Head of caudate nucleus (tissue), 42 donors: Measurements from ENCODE around the gene HOXA9.

ENCODE experiments used
- DNase-seq, 42 donors: peaks; one replicate each; pipeline versions ENCODE4 v3.0.0 to v3.0.0-alpha.2; 2020 to 2021; ENCODE audit warnings: mixed read lengths in 7 of 42
- intact Hi-C: fragments of 100-400 bp; cut with DNase I; formaldehyde crosslinking; loops from one replicate; pipeline ENCODE4 v1.15.0; 2022

The HOXA9 gene

DNA sequence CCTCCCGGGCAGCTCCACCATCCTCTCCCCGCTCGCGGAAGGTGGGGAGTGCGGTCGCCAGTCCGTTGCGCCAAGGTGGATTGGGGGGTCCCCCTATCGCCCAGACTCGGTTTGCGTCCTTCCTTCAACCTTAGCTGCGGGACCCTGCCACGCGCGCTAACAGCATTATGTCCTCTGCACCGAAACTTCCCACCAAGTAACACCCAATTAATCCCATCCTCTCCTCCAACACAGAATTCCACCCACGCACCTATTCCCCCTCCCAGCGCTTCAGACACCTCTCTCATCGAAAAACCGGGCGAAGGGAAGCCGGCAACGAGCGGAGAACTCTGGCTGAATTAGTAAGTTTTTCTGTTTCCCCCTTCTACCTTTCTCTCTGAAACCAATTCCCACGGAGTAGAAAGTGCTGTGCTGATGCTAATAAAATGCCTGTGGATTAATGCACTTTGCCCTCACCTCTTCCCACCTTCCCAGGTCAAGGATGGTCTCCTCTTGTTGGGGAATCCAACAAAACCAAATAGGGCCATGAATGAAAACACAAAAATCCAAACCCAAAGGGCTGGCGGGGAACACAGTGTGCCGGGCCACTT is 13.9 kb downstream of the HOXA9 start:
- intact Hi-C loops, result no loop called here
- peak in 6 of 42 donors; percentile 7 to 32 (median 12) for DNase-seq

DNA sequence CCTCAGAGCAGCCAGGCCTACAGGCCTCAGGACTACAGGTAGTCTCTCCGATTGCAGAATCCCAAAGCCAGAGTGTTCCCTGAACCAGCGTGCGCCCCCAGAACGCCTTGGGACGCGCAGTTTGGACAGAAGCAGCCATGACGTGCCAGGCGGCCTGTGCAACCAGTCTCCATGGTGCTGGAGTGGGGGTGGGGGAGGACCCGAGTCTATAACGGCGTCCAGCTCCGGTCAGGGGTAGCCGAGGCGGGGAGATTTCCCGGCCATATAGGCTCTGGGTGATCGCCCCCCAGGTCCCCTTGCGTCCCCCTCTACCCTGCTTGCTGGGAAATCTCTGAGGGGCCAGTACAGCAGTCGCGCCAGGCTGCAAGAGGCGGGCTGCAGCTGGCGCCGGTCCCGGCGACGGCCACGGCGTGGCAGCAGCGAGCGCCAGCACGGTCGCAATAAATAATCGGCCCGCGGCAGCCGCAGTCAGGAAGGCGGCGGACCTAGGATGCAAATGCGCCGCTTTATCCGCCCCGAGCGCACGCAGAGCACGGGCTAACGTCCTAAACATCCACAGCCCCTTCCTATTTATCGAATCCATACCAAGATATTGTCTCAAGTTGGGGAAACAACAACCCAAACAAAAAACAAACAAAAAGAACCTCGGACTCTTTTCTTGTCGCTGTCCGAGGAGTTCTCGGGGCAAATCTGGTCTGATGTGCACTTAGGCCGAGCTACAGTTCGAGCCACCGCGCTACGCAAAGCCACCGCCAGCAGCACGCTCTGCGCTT is 14.6 kb downstream of the HOXA9 start:
- intact Hi-C loops, result no loop called here
- peak in 25 of 42 donors; percentile 12 to 70 (median 42) for DNase-seq

DNA sequence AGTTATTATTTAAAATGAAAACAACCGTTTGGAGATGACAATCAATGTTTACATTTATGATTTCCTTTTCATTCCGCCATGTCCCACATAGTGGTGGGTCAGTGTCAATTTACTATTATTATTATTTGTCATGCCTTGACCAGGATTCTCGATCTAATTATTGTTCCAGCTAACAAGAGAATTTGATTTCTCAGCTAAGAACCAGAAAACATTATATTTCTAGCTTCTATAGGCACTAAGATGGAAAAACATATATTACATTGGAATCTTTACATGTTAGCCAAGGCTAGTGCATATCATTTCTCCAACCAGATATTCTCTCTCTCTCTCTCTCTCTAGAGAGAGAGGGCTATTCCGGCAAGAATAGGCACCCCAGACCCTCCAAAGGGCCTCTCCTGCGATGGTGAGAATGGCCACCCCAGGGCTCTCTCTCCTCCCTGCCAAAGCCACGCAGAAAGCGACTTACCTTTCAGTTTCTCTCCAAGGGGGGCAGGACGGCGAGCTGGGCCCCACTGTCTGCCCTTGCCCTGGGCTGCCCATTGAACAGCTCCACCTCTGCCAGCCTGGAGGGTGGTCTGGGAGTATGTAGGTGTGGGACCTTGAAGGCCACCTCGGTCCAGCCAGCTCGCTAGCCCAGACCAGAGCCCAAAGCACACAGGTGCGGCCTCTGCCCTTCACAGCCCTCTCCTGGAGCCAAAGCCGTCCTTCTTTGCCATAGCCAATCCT is 15.3 kb downstream of the HOXA9 start:
- DNase-seq, result peak in 3 of 42 donors; percentile 1 to 9 (median 6)
- intact Hi-C loops, result no loop called here

DNA sequence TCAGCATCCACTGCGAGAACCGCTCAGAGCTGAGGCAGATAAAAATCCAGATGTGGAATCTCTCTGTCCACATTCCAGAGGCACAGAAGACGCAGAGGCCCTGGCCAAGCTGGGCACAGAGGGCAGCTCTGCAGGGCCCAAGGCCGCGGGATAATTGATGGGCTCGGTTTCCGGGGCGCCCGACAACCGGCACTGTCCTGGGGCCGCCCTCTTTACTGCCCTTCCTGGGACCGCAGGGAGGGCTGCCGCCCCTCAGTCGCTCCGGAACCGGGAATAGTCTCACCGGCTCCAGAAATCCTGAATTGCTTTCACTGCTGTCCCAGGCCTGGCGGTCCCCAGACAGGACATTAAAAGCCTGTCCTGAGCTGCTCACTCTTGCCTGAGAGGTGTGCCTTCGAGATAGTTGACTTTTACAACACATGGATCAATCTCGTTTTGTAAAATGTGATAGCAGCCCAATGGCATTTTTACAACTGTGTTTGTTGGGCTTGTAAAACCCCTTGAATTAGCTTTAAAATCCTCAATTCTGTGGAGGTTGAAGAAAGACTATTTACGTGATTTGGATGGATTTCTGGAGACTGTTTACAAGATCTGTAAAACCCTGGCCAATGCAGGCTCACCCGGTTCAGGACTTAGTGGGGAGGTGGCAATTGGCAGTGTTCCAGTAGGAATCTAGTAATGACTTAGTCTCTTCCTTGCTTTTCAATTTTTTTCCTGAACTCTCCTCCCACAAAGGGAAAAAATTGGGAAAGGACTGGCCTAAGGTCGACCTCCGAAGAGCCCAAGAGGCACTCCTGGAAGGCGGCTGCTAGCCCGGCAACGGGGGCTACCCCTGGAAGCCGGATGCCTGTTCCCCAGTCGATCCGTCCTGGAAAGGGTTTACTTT is 16.3 kb downstream of the HOXA9 start:
- intact Hi-C loops, result no loop called here
- DNase-seq, result peak in 1 of 42 donors; percentile 6

DNA sequence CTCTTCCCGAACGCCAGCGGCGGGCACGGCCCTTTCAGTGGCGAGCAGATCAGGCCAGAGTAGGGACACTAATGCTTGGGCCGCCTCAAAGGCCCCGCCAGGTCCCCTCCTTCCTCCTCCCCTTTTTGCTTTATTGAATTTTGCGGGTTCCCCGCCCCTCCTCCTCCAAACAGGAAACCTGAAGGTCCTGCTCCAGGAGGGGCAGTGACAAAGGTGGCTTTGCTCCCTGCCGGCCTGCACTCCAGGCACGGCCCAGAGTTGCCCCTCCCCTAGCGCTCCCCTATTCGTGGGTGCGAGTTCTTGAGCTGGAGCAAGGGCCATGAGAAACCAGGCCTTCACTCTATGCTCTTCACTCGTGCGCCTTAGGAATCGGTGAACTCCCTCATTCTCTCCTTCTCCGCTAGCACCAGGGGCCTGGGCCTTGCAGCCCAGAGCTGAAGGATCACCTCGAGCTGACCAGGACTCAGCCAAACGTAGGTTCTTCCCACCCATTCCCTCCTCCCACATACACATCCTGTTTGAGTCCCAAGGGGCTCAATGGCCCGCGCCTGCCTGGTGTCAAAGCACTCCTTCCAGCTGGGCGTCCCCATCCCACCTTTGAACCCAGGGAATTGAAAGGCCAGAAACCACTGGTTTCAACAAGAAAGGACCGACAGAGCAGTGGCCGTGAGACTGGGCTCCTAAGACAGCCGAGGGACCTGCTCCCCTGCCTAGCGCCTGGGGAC is 17.1 kb downstream of the HOXA9 start:
- intact Hi-C loops, result no loop called here

DNA sequence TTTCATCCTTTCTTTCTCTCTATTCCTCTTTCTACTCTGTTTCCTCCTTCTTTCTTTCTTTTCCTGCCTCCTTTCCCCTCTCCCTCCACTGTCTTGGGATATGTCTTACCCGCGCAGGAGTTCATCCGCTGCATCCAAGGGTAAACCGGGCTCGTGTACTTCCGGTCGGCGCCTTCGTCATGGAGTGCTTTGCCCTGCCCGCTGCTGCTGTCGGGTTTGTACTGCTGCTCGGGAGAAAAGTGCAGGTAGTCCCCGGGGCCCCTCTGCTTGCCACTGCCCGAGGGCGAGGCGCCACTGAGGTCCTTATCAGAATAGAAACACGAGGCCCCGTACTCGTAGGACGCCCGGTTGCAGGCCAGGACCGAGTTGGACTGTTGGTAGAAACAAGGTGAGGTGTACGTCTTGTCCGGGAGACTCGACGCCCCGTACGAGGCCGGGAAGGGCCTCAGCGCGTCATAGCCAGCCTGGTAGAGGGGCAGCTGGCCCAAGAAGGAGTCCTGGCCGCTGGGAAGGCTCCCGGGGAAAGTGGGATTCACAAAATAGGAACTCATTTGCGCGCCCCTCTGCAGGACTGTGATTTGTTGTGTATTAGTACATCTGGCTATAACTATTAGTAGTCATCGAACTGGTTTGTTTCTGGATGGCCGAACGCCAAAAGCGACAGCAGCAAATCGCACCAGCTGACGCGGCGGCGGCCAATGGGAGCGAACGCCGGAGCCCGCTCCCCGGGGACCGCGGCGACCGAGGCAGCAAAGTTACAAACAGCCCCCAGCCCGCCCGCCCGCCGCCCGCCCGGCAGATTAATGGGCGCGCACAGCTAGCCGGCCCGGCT is 17.9 kb downstream of the HOXA9 start, which contains the start of gene HOXA6:
TSS of gene HOXA6 (minus strand) at position 576 of the 832 bp plus-strand sequence. CDS start at position 551, 25 bp downstream.
- DNase-seq, result peak in 3 of 42 donors; percentile 12 to 19 (median 14)
- intact Hi-C loops, result no loop called here

More for the DNA sequence above, 17.1 kb downstream of the HOXA9 start:
- DNase-seq, result peak in 3 of 42 donors; percentile 1 to 13 (median 9)

DNA sequence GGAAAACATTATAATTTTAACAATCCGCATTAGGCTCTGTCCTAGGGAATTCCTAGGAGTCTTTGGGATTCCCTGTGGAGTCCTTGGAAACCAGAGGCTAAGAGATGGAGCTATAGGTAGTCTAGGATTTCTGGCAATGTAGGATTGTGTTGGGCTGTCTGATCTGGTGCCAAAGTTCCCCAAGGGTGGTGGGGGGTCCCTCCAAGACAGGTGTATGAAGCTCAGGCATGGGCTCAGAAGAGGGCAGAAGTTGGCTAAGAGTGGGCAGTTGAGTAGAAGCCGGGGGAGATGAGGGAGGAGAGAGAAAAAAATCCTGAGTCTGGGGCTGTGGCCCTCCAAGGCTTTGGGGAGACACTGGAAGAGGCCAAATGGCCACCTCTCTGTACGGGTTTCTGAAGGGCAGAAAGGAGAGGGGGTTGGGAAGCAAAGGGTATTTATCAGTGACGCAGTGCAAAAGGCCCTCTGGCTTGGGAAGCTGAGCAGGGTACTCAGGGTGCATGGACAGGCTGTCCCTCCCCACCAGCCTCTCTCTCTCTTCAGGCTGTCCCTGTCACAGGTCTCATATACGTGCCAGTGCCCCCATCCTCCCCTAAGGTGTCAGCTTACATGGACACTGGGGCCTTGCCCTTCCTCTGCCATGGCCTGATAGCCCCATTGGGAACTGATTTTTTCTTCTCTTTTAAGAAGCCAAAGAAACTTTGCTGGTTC is 18.7 kb downstream of the HOXA9 start:
- intact Hi-C loops, result no loop called here
- DNase-seq, result peak in 2 of 42 donors; percentile 9 to 19

DNA sequence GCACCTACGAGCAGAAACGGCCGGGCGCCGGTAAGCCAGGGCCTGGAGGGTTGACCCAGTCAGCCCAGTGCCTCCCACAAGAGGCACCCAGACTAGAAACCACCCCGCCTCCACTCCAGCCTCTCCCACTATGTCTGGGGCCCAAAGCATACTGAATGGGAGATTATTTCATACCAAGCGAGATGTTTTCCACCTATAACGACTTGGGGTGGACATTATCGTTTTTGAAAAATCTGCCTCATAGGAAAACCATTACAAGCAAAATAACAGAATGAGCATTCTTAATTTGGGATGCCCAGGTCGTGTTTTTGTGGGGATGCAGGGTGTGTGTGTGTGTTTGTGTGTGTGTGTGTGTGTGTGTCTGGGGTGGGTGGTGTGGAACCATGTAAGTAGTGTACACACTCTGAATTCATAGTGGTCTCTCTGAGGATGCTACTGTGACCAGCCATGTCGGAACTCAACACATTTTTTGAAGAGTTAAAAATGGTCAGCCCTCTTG is 19.4 kb downstream of the HOXA9 start:
- intact Hi-C loops, result no loop called here
- peak in 2 of 42 donors; percentile 2 to 13 for DNase-seq

DNA sequence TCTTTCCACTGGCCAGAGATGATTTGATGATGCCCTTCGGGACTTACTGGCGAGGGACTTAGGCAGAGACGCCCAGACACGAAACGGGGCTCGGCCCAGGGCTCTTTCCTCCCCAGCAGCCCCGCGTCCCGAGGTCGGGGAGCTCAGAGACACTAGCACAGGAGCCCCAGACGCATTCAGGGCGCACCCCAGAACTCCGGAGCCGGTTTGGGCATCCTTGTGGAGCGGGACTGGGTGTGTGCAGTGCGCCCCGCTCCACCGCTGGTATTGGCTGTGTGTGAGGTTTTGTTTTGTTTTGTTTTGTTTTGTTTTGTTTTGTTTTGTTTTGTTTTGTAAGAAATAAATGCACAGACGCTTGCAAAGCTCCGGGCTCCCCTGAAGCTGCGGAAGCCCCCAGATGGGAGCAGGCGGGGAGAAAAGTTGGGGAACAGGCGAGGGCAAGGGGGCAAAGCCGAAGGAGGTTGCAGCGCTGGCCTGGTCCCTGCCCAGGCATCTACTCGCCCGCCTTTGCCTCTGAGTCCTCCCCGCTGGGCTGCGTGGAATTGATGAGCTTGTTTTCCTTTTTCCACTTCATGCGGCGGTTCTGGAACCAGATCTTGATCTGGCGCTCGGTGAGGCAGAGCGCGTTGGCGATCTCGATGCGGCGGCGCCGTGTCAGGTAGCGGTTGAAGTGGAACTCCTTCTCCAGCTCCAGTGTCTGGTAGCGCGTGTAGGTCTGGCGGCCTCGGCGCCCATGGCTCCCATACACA is 20.0 kb downstream of the HOXA9 start:
- DNase-seq, result peak in 2 of 42 donors; percentile 14 to 19

DNA sequence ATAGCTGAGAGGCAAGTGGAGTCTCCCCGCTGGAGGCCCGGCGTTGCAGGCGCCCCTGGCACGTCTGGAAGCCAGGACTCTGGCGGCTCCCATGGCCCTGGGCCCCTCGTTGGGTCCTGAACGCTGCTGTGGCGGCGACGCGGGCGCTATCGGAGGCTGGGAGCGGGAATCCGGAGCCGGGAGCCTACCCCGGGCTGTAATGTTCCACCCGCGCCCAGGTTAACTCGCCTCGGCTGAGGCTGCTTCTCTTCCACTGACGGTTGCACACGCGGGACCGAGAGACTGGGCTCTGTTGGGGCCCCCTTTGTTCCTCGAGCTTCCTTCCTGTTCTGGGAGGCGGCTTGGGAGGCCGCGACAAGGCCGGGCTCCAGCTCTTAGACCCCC is 20.6 kb downstream of the HOXA9 start:
- intact Hi-C loops, result no loop called here
- DNase-seq, result no peak

More for the DNA sequence above, 20.0 kb downstream of the HOXA9 start:
- intact Hi-C loops, result no loop called here

DNA sequence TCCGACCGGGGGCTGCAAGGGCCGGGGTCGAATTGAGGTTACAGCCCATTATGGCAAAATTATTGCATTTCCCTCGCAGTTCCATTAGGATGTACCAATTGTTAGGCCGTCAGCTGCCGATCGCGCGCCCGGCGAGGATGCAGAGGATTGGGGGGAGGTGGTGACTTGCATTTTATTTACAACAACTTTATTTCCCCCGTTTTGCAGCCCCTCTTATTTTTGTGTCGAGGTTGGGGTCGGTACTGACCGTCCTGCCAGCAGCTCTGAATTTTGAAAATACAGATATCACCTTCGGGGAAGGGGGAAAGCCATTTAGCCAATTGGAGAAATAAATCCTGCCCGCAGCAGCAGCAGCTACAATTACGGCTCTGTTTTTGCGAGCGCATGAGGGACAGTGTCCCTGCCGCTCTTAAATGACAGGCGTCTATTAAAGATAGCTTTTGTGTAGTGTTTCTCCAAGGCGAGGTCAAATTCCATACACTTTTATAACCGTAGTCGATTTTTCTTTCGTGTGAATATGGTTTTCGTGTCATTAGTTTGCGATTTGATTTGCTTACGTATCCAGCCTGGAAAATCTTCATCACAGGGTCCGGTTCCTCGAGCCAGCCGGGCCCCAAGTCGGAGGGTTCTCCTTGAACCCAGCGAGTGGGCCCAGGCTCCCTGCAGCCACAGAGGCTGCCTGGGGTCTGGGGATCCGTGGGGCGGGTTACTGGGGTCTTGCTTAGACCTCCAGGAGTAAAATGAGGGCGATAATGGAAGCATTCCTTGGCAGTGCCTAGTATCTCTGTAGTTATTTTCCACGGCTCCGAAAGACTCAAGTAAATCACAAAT is 21.2 kb downstream of the HOXA9 start:
- peak in 1 of 42 donors; percentile 9 for DNase-seq
- intact Hi-C loops, result no loop called here

DNA sequence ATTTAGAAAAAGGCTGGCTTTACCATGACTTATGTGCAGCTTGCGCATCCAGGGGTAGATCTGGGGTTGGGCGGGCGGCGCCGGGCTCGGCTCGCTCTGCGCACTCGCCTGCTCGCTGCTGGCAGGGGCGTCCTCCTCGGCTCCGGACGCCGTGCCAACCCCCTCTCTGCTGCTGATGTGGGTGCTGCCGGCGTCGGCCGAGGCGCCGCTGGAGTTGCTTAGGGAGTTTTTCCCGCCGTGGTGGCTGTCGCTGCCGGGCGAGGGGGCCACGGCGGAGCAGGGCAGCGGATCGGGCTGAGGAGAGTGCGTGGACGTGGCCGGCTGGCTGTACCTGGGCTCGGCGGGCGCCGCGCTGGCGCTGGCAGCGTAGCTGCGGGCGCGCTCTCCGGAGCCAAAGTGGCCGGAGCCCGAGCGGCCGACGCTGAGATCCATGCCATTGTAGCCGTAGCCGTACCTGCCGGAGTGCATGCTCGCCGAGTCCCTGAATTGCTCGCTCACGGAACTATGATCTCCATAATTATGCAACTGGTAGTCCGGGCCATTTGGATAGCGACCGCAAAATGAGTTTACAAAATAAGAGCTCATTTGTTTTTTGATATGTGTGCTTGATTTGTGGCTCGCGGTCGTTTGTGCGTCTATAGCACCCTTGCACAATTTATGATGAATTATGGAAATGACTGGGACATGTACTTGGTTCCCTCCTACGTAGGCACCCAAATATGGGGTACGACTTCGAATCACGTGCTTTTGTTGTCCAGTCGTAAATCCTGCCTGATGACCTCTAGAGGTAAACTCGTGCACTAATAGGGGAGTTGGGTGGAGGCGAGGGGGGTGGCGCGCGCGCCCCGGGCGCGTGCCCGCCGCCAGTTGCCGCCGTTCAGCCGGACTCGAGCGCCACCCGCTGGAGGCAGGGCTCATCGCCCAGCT is 22.1 kb downstream of the HOXA9 start, which contains the start of gene HOXA5:
TSS of gene HOXA5 (minus strand) at position 659 of the 927 bp plus-strand sequence. CDS start at position 585, 74 bp downstream.
- peak in 1 of 42 donors; percentile 17 for DNase-seq

DNA sequence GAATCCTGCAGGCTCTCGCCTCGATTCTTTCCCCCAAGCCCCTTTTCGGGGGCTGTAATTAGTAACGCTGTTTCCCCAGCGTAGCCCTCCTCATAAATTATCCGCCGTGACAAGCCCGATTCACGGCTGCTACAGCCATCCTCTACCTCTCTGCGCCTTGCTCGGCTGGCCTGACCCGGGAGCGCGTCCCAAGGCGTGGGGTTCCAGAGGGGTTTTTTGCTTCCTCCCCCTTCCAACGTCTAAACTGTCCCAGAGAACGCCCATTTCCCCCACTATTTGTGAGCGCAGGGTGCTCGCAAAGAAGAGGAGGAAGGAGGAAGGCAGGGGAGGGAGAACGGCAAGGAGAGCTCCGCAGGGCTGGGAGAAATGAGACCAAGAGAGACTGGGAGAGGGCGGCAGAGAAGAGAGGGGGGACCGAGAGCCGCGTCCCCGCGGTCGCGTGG is 22.7 kb downstream of the HOXA9 start:
- intact Hi-C loops, result no loop called here
- DNase-seq, result no peak

More for the DNA sequence above, 22.1 kb downstream of the HOXA9 start, which contains the start of gene HOXA5:
- intact Hi-C loops, result no loop called here
